A673 (cell line): ENCODE measurements around the gene ATOH7. TPM values are rescaled to one million over a fixed set of nuclear protein-coding genes. Genes with fewer than 3 reads are reported as not detected.

Source experiments
- BruUV-seq: library from RNA; stranded (reverse); fragments of 400-500 nt; replicated peaks from 2 replicates; lab custom pipeline; 2021; lab: Mats Ljungman, UMichigan
- CTCF ChIA-PET: fragments of 300-600 bp; sonication (Branson Sonifier 250); formaldehyde crosslinking; loops from one replicate; lab custom pipeline; 2022; ENCODE audit warnings: antibody characterized with exemption; lab: Charles Lee
- POLR2A ChIA-PET: fragments of 300-600 bp; sonication (Branson Sonifier 250); formaldehyde crosslinking; loops from one replicate; lab custom pipeline; 2022; ENCODE audit warnings: antibody characterized with exemption; ENCODE audit not compliant: low non-redundant PET; lab: Charles Lee
- DNase-seq: peaks from one replicate; pipeline ENCODE4 v3.0.0-alpha.2; 2015; ENCODE audit warnings: low spot score
- H3K27ac ChIP-seq: fragments of 200-600 bp; sonication (generic); 2 replicates; pipeline ENCODE4 v1.5.1; 2016; ENCODE audit warnings: mixed run types, low read depth, mild to moderate bottlenecking, mixed read lengths, antibody characterized with exemption, low read length; ENCODE audit not compliant: poor library complexity, severe bottlenecking
- H3K27me3 ChIP-seq: fragments of 200-600 bp; sonication (generic); replicated peaks from 2 replicates; pipeline ENCODE4 v1.6.1; 2017; ENCODE audit warnings: mixed run types, low read depth, mild to moderate bottlenecking, mixed read lengths, antibody characterized with exemption, low read length; ENCODE audit not compliant: insufficient read depth, poor library complexity
- H3K36me3 ChIP-seq: fragments of 200-600 bp; sonication (generic); 2 replicates; pipeline ENCODE4 v1.6.1; 2016; ENCODE audit warnings: mixed run types, mild to moderate bottlenecking, mixed read lengths, antibody characterized with exemption, low read length; ENCODE audit not compliant: insufficient read depth, poor library complexity, severe bottlenecking
- H3K4me1 ChIP-seq: fragments of 200-600 bp; sonication (generic); 2 replicates; pipeline ENCODE4 v1.6.1; 2017; ENCODE audit warnings: mixed run types, mild to moderate bottlenecking, mixed read lengths, antibody characterized with exemption, low read length; ENCODE audit not compliant: insufficient read depth, poor library complexity, severe bottlenecking
- H3K4me3 ChIP-seq: fragments of 200-600 bp; sonication (generic); 2 replicates; pipeline ENCODE4 v1.5.1; 2016; ENCODE audit warnings: low read depth, mixed run types, mild to moderate bottlenecking, mixed read lengths, low read length; ENCODE audit not compliant: poor library complexity, severe bottlenecking
- H3K9me3 ChIP-seq: fragments of 200-600 bp; sonication (generic); 2 replicates; pipeline ENCODE4 v1.6.1; 2016; ENCODE audit warnings: mixed run types, low read depth, mild to moderate bottlenecking, mixed read lengths, antibody characterized with exemption, low read length; ENCODE audit not compliant: poor library complexity, severe bottlenecking
- EZH2 ChIP-seq: fragments of 200-600 bp; sonication (generic); IDR thresholded peaks from 2 replicates; pipeline ENCODE4 v1.6.1; 2017; ENCODE audit warnings: borderline replicate concordance, low read depth, mild to moderate bottlenecking, mixed read lengths, antibody characterized with exemption, low read length; ENCODE audit not compliant: poor library complexity, severe bottlenecking
- intact Hi-C: fragments of 100-400 bp; cut with micrococcal nuclease; formaldehyde crosslinking; loops from one replicate; pipeline ENCODE4 v1.10.0; 2022; ENCODE audit not compliant: unreplicated experiment
- total RNA-seq: library from RNA; stranded (reverse); gene quantifications from 2 replicates; pipeline ENCODE4 v1.2.3, GENCODE V29; 2021
- TF ChIP-seq, protein P1 (sequence below): fragments of 300-800, 200-600 bp; sonication (generic); conservative IDR thresholded peaks from 2 replicates; pipeline ENCODE4 v1.5.1; 2017; ENCODE audit warnings: low read depth, mild to moderate bottlenecking, antibody characterized with exemption, low read length, moderate library complexity, mixed read lengths

ATOH7 gene
- total RNA-seq, 1 experiment from 2014 or later, result not detected

DNA sequence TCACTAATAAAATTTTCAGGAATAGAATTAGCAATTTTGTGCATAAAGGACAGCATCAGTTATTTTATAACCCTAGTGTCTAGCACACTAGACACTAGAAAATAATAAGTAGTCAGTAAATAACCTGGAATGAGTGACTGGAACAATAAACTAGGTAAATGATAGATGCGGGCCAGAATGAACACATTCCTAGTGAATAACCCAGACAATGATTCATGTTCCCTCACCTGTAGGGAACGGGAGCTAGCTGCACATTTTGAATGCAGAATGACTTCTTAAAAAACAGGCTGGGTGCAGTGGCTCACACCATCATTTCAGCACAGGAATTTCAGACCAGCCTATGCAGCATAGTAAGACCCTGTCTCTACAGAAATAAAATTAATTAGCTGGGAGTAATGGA lies 3.2 kb upstream of the ATOH7 start:
- CTCF ChIA-PET, result no interaction called here
- no peaks in the 10 kb centered on the region for H3K27me3 ChIP-seq
- no peak for DNase-seq
- BruUV-seq, result no TSS peak
- no peak overlapping the region for H3K4me3 ChIP-seq
- TF ChIP-seq, protein P1, sequence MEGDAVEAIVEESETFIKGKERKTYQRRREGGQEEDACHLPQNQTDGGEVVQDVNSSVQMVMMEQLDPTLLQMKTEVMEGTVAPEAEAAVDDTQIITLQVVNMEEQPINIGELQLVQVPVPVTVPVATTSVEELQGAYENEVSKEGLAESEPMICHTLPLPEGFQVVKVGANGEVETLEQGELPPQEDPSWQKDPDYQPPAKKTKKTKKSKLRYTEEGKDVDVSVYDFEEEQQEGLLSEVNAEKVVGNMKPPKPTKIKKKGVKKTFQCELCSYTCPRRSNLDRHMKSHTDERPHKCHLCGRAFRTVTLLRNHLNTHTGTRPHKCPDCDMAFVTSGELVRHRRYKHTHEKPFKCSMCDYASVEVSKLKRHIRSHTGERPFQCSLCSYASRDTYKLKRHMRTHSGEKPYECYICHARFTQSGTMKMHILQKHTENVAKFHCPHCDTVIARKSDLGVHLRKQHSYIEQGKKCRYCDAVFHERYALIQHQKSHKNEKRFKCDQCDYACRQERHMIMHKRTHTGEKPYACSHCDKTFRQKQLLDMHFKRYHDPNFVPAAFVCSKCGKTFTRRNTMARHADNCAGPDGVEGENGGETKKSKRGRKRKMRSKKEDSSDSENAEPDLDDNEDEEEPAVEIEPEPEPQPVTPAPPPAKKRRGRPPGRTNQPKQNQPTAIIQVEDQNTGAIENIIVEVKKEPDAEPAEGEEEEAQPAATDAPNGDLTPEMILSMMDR, result no peak
- TF ChIP-seq EZH2, result no peak
- intact Hi-C loops, result no loop called here
- no peaks in the 10 kb centered on the region for H3K9me3 ChIP-seq
- no peaks in the 10 kb centered on the region for H3K4me1 ChIP-seq
- H3K27ac ChIP-seq, result no peak overlapping the region
- no peaks in the 10 kb centered on the region for H3K36me3 ChIP-seq
- POLR2A ChIA-PET, result no interaction called here

DNA sequence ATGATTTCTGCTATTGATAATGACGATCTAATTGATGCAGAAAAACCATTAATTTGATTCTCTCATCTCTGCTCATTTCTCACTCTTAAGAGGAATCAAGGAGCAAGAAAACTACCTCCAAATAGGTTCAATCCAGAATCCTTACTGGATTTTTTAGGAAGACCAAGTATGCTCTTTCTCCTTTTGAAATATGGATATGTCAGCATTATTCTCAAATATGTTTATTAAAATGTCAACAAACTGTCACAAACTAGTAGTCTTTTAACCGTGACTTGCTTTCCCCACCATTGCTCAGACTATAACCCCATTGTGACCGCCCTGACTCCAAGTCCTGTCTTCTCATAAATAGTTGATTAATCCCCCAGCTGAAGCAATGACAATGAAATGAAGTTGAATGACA lies 1.1 kb upstream of the ATOH7 start:
- Histone ChIP-seq H3K27me3 (peaks cover 4% of the 10 kb centered on the region), H3K4me1 (no peaks in the 10 kb centered on the region), H3K4me3 (no peak overlapping the region), H3K9me3 (no peaks in the 10 kb centered on the region), H3K27ac (no peak overlapping the region), H3K36me3 (no peaks in the 10 kb centered on the region)
- POLR2A ChIA-PET, result no interaction called here
- intact Hi-C loops, result loop anchor here (5.0 kb wide), 1 partner anchor 64 kb away; no protein-coding TSS in a partner anchor
- no peak for DNase-seq
- TF ChIP-seq, protein P1, result no peak
- no peak for TF ChIP-seq EZH2
- CTCF ChIA-PET, result no interaction called here
- BruUV-seq, result no TSS peak

DNA sequence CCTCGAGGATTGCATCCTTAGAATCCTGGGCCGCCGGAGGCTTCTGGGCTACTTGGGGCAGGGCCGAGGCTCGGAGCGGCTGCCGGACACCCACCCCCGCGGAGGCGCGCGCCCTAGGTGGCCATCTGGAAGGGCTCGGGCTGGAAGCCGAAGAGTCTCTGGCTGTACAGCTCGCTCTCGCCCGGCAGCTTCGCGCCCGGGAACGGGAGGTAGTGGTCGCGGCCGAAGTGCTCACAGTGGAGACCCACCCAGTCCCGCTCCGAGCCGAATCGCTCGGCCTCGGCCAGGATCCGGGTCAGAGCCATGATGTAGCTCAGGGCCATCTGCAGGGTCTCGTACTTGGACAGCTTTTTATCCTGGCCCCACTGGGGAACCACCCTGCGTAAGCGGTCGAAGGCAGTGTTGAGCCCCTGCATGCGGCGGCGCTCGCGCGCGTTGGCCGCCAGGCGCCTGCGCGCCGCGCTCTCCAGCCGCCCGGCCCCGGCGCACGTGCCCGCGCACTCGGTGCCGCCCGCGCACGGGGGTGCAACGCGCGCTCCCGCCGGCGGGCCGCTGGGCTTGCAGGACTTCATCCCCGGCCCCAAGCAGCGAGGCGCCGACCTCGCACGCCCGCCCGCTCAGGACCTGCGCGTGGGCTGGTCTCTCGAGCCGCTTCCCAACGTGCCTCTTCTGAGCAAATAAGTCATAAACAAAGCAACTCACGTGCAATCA lies 652 bp downstream of the ATOH7 start:
- Histone ChIP-seq H3K9me3 (no peaks in the 10 kb centered on the region), H3K4me3 (peak overlapping the region; percentile 47), H3K4me1 (no peaks in the 10 kb centered on the region), H3K27ac (no peak overlapping the region), H3K27me3 (peaks cover 6% of the 10 kb centered on the region), H3K36me3 (no peaks in the 10 kb centered on the region)
- TF ChIP-seq EZH2, result no peak
- TF ChIP-seq, protein P1, result 0 out of 2 replicates have a peak, but pooled peaks have one; percentile 30
- intact Hi-C loops, result loop anchor here (5.0 kb wide), 1 partner anchor 66 kb away; no protein-coding TSS in a partner anchor
- POLR2A ChIA-PET, result no interaction called here
- CTCF ChIA-PET, result no interaction called here
- no TSS peak for BruUV-seq
- peak; percentile 79 for DNase-seq
